Measurements from ENCODE around the gene ANKRD10.
"Not testable (repeated sequence)": the region's sequence is repeated elsewhere in the genome, so short reads cannot be mapped to it uniquely, and the experiment has no call there.

The ANKRD10 gene

GRCh38 chr13:110953833-110954532 lies 39.1 kb upstream of the ANKRD10 start:
- Histone ChIP-seq H3K4me1 (ENCODE audit: control insufficient read depth, insufficient read depth, low read length) (peaks cover 11% of the 10 kb centered on the region), H3K9me3 (ENCODE audit: control insufficient read depth, low read length) (no peaks in the 10 kb centered on the region), H3K27me3 (replicated peaks; ENCODE audit: control insufficient read depth, insufficient read depth, low read length) (no peaks in the 10 kb centered on the region), H3K4me3 (ENCODE audit: low read length) (no peak overlapping the region), H3K9ac (ENCODE audit: low read length) (no peak overlapping the region), H3K36me3 (ENCODE audit: control insufficient read depth, insufficient read depth, low read length, severe bottlenecking) (no peaks in the 10 kb centered on the region)
- no peak for DNase-seq (ENCODE audit: low read depth)

- Histone ChIP-seq H3K9me3 (ENCODE audit: control insufficient read depth, low read length) (no peaks in the 10 kb centered on the region), H3K4me1 (ENCODE audit: control insufficient read depth, insufficient read depth, low read length) (peaks cover 11% of the 10 kb centered on the region), H3K36me3 (ENCODE audit: control insufficient read depth, insufficient read depth, low read length, severe bottlenecking) (no peaks in the 10 kb centered on the region), H3K9ac (ENCODE audit: low read length) (no peak overlapping the region), H3K27me3 (replicated peaks; ENCODE audit: control insufficient read depth, insufficient read depth, low read length) (no peaks in the 10 kb centered on the region), H3K4me3 (ENCODE audit: low read length) (no peak overlapping the region)
- no peak for DNase-seq (ENCODE audit: low read depth)
Measured at GRCh38 chr13:110953416-110953815, 38.5 kb upstream of the ANKRD10 start.

GRCh38 chr13:110952135-110952534 lies 37.3 kb upstream of the ANKRD10 start:
- not testable (repeated sequence) for H3K36me3 ChIP-seq (ENCODE audit: control insufficient read depth, insufficient read depth, low read length, severe bottlenecking); H3K27me3 ChIP-seq (replicated peaks; ENCODE audit: control insufficient read depth, insufficient read depth, low read length); DNase-seq (ENCODE audit: low read depth); H3K9ac ChIP-seq (ENCODE audit: low read length); H3K4me3 ChIP-seq (ENCODE audit: low read length); H3K9me3 ChIP-seq (ENCODE audit: control insufficient read depth, low read length)
- peaks cover 11% of the 10 kb centered on the region for H3K4me1 ChIP-seq (ENCODE audit: control insufficient read depth, insufficient read depth, low read length)

- H3K36me3 ChIP-seq (ENCODE audit: control insufficient read depth, insufficient read depth, low read length, severe bottlenecking): no peaks in the 10 kb centered on the region
- no peaks in the 10 kb centered on the region for H3K27me3 ChIP-seq (replicated peaks; ENCODE audit: control insufficient read depth, insufficient read depth, low read length)
- H3K4me3 ChIP-seq (ENCODE audit: low read length): no peak overlapping the region
- no peaks in the 10 kb centered on the region for H3K9me3 ChIP-seq (ENCODE audit: control insufficient read depth, low read length)
- peaks cover 11% of the 10 kb centered on the region for H3K4me1 ChIP-seq (ENCODE audit: control insufficient read depth, insufficient read depth, low read length)
- no peak for DNase-seq (ENCODE audit: low read depth)
- no peak overlapping the region for H3K9ac ChIP-seq (ENCODE audit: low read length)
Measured at GRCh38 chr13:110950819-110951570, 36.1 kb upstream of the ANKRD10 start.

GRCh38 chr13:110950356-110950755 lies 35.5 kb upstream of the ANKRD10 start:
- Histone ChIP-seq H3K9me3 (ENCODE audit: control insufficient read depth, low read length) (no peaks in the 10 kb centered on the region), H3K4me3 (ENCODE audit: low read length) (no peak overlapping the region), H3K36me3 (ENCODE audit: control insufficient read depth, insufficient read depth, low read length, severe bottlenecking) (no peaks in the 10 kb centered on the region), H3K4me1 (ENCODE audit: control insufficient read depth, insufficient read depth, low read length) (peaks cover 8% of the 10 kb centered on the region), H3K9ac (ENCODE audit: low read length) (no peak overlapping the region), H3K27me3 (replicated peaks; ENCODE audit: control insufficient read depth, insufficient read depth, low read length) (no peaks in the 10 kb centered on the region)
- DNase-seq (ENCODE audit: low read depth): no peak

GRCh38 chr13:110949628-110950027 lies 34.8 kb upstream of the ANKRD10 start:
- Histone ChIP-seq H3K4me3 (ENCODE audit: low read length) (no peak overlapping the region), H3K4me1 (ENCODE audit: control insufficient read depth, insufficient read depth, low read length) (peaks cover 3% of the 10 kb centered on the region), H3K27me3 (replicated peaks; ENCODE audit: control insufficient read depth, insufficient read depth, low read length) (no peaks in the 10 kb centered on the region), H3K36me3 (ENCODE audit: control insufficient read depth, insufficient read depth, low read length, severe bottlenecking) (no peaks in the 10 kb centered on the region), H3K9ac (ENCODE audit: low read length) (no peak overlapping the region), H3K9me3 (ENCODE audit: control insufficient read depth, low read length) (no peaks in the 10 kb centered on the region)
- DNase-seq (ENCODE audit: low read depth): no peak

- Histone ChIP-seq H3K36me3 (ENCODE audit: control insufficient read depth, insufficient read depth, low read length, severe bottlenecking) (no peaks in the 10 kb centered on the region), H3K9ac (ENCODE audit: low read length) (no peak overlapping the region), H3K27me3 (replicated peaks; ENCODE audit: control insufficient read depth, insufficient read depth, low read length) (no peaks in the 10 kb centered on the region), H3K9me3 (ENCODE audit: control insufficient read depth, low read length) (no peaks in the 10 kb centered on the region), H3K4me1 (ENCODE audit: control insufficient read depth, insufficient read depth, low read length) (peaks cover 5% of the 10 kb centered on the region), H3K4me3 (ENCODE audit: low read length) (no peak overlapping the region)
- no peak for DNase-seq (ENCODE audit: low read depth)
Measured at GRCh38 chr13:110949116-110949515, 34.2 kb upstream of the ANKRD10 start.

GRCh38 chr13:110947338-110947737 lies 32.5 kb upstream of the ANKRD10 start:
- H3K4me3 ChIP-seq (ENCODE audit: low read length); H3K4me1 ChIP-seq (ENCODE audit: control insufficient read depth, insufficient read depth, low read length); H3K36me3 ChIP-seq (ENCODE audit: control insufficient read depth, insufficient read depth, low read length, severe bottlenecking); H3K9ac ChIP-seq (ENCODE audit: low read length); H3K9me3 ChIP-seq (ENCODE audit: control insufficient read depth, low read length); DNase-seq (ENCODE audit: low read depth); H3K27me3 ChIP-seq (replicated peaks; ENCODE audit: control insufficient read depth, insufficient read depth, low read length): not testable (repeated sequence)

GRCh38 chr13:110945928-110946570 lies 31.2 kb upstream of the ANKRD10 start:
- no peak for DNase-seq (ENCODE audit: low read depth)
- Histone ChIP-seq H3K36me3 (ENCODE audit: control insufficient read depth, insufficient read depth, low read length, severe bottlenecking) (no peaks in the 10 kb centered on the region), H3K4me3 (ENCODE audit: low read length) (no peak overlapping the region), H3K4me1 (ENCODE audit: control insufficient read depth, insufficient read depth, low read length) (peaks cover 5% of the 10 kb centered on the region), H3K9me3 (ENCODE audit: control insufficient read depth, low read length) (no peaks in the 10 kb centered on the region), H3K27me3 (replicated peaks; ENCODE audit: control insufficient read depth, insufficient read depth, low read length) (no peaks in the 10 kb centered on the region), H3K9ac (ENCODE audit: low read length) (no peak overlapping the region)

GRCh38 chr13:110944968-110945927 lies 30.4 kb upstream of the ANKRD10 start:
- no peaks in the 10 kb centered on the region for H3K27me3 ChIP-seq (replicated peaks; ENCODE audit: control insufficient read depth, insufficient read depth, low read length)
- H3K9me3 ChIP-seq (ENCODE audit: control insufficient read depth, low read length): no peaks in the 10 kb centered on the region
- no peak for DNase-seq (ENCODE audit: low read depth)
- H3K4me3 ChIP-seq (ENCODE audit: low read length): no peak overlapping the region
- no peak overlapping the region for H3K9ac ChIP-seq (ENCODE audit: low read length)
- H3K36me3 ChIP-seq (ENCODE audit: control insufficient read depth, insufficient read depth, low read length, severe bottlenecking): no peaks in the 10 kb centered on the region
- H3K4me1 ChIP-seq (ENCODE audit: control insufficient read depth, insufficient read depth, low read length): peaks cover 5% of the 10 kb centered on the region

All from adipocyte (in vitro differentiated cells).